Vagina (tissue), 2 donors: Measurements from ENCODE around the gene SEMA3D. TPM values are rescaled to one million over a fixed set of nuclear protein-coding genes. Genes with fewer than 3 reads are reported as not detected.

ENCODE experiments used
- DNase-seq, 2 donors: peaks; one replicate each; pipeline ENCODE4 v3.0.0-alpha.2; 2017; ENCODE audit errors: extremely low spot score in 2 of 2
- H3K27ac ChIP-seq: fragments of 200-600 bp; sonication (generic); one replicate; pipeline ENCODE4 v1.5.1; 2019
- H3K27me3 ChIP-seq: fragments of 200-600 bp; sonication (generic); one replicate; pipeline ENCODE4 v1.5.1; 2019
- H3K36me3 ChIP-seq, 2 donors: fragments of 200-600 bp; sonication (generic); one replicate each; pipeline ENCODE4 v1.5.1; 2017 to 2019
- H3K4me1 ChIP-seq: fragments of 200-600 bp; sonication (generic); one replicate; pipeline ENCODE4 v1.5.1; 2019
- H3K4me3 ChIP-seq, 2 donors: fragments of 200-600 bp; sonication (generic); 1 replicate in 1 of 2; 2 replicates in 1 of 2; pipeline ENCODE4 v1.5.1; 2016 to 2019
- H3K9me3 ChIP-seq: fragments of 200-600 bp; sonication (generic); one replicate; pipeline ENCODE4 v1.5.1; 2019
- POLR2A ChIP-seq, 2 donors: fragments of 450-650 bp; IDR thresholded peaks; one replicate each; pipeline ENCODE4 v1.6.1; 2017; ENCODE audit warnings: antibody characterized with exemption in 2 of 2, mild to moderate bottlenecking in 2 of 2, moderate library complexity in 2 of 2
- POLR2AphosphoS5 ChIP-seq, 2 donors: sonication (generic); formaldehyde crosslinking; IDR thresholded peaks; one replicate each; pipeline ENCODE4 v1.9.0; 2017; ENCODE audit warnings: antibody characterized with exemption in 2 of 2, mild to moderate bottlenecking in 2 of 2, low read depth in 1 of 2; ENCODE audit not compliant: insufficient read depth in 1 of 2
- intact Hi-C: fragments of 100-400 bp; cut with DNase I; formaldehyde crosslinking; loops from one replicate; pipeline ENCODE4 v1.15.1; 2023
- total RNA-seq: library from RNA; depleted of rRNA; stranded (reverse); fragments of >200 nt; gene quantifications from one replicate; pipeline ENCODE4 v1.2.3, GENCODE V29; 2016
- TF ChIP-seq, protein P1 (sequence below), 3 experiments: fragments of 450-650 bp in 2 of 3; fragments of 200-600 bp in 1 of 3; sonication (generic) in 1 of 3; IDR thresholded peaks; one replicate each; pipeline ENCODE4 v1.5.1; 2017 to 2019; ENCODE audit warnings: antibody characterized with exemption in 3 of 3, mild to moderate bottlenecking in 2 of 3, moderate library complexity in 2 of 3

The SEMA3D gene
- total RNA-seq, 1 donor from 2014 or later, result 2.2 TPM

DNA sequence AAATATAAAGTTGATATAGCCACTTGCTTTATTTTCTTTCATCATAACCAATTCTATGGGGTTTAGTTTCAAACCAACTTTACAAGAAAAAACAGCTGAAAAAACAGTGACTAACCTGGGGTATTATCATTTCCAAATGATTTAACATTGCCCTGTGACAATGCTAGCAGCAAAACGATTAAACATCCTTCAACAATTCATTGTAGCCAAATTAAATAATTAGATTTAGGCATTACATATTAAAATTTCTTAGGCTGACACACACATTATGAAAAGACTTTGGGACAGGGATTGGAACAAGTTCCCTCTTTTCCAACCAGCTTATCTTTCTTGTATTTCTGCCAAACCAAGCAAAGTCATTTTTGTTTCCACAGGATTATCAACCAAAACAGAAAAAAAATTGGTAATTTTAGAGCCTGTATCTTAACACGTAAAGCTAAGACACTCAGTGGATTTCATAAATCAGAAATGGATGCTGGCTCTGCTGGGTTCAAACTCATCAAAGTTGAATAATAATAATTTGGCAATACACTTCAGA is 84.0 kb downstream of the SEMA3D start:
- DNase-seq, result no peak
- Histone ChIP-seq H3K27ac (no peak overlapping the region), H3K4me1 (no peaks in the 10 kb centered on the region), H3K27me3 (no peaks in the 10 kb centered on the region), H3K36me3 (no peaks in the 10 kb centered on the region), H3K9me3 (no peaks in the 10 kb centered on the region), H3K4me3 (no peak overlapping the region)
- TF ChIP-seq POLR2AphosphoS5 (IDR thresholded peaks at IDR 0.05; ENCODE audit: insufficient read depth in 1 of 2, low read depth in 1 of 2) (no peak), POLR2A (IDR thresholded peaks at IDR 0.05) (no peak)
- TF ChIP-seq, protein P1, sequence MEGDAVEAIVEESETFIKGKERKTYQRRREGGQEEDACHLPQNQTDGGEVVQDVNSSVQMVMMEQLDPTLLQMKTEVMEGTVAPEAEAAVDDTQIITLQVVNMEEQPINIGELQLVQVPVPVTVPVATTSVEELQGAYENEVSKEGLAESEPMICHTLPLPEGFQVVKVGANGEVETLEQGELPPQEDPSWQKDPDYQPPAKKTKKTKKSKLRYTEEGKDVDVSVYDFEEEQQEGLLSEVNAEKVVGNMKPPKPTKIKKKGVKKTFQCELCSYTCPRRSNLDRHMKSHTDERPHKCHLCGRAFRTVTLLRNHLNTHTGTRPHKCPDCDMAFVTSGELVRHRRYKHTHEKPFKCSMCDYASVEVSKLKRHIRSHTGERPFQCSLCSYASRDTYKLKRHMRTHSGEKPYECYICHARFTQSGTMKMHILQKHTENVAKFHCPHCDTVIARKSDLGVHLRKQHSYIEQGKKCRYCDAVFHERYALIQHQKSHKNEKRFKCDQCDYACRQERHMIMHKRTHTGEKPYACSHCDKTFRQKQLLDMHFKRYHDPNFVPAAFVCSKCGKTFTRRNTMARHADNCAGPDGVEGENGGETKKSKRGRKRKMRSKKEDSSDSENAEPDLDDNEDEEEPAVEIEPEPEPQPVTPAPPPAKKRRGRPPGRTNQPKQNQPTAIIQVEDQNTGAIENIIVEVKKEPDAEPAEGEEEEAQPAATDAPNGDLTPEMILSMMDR (IDR thresholded peaks at IDR 0.05), result no peak
- intact Hi-C loops, result no loop called here

DNA sequence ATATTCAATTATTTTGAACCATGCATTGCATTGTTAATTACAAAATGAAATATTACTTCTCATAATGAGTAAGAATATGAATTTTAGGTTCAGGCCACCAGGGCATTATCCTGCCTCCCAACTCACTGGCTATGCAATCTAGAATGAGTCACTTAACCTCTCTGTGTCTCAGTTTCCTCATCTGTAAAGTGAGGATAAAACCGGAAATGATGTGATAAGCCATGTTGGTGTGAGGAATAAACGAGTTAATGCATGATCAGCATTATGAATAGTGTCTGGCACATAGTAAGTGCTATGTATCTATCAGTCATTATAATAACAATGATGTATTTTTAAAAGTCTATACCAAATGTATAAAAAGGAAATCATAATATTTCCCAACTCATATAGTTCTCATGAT is 85.5 kb downstream of the SEMA3D start:
- Histone ChIP-seq H3K27ac (no peak overlapping the region), H3K27me3 (no peaks in the 10 kb centered on the region), H3K4me1 (no peaks in the 10 kb centered on the region), H3K9me3 (no peaks in the 10 kb centered on the region), H3K4me3 (no peak overlapping the region), H3K36me3 (no peaks in the 10 kb centered on the region)
- TF ChIP-seq POLR2AphosphoS5 (IDR thresholded peaks at IDR 0.05; ENCODE audit: insufficient read depth in 1 of 2, low read depth in 1 of 2) (no peak), POLR2A (IDR thresholded peaks at IDR 0.05) (no peak)
- TF ChIP-seq, protein P1 (IDR thresholded peaks at IDR 0.05), result no peak
- intact Hi-C loops, result no loop called here
- no peak for DNase-seq

DNA sequence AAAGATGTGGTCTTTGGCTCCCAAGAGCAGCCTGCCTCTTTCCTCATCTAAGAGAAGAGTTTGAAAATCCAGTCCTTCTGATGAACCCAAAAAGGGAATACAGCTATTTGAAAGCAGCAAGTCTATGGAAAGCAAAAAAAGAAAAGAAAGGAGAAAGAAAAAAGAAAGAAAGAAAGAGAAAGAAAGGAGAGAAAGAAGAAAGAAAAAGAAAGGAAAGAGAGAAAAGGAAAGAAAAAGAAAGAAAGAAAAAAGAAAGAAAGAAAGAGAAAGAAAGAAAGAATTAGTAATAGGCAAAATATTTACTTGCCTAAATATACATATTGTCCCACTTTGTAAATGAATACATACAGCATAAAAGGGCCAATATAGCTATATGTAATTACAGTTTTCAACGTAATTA is 89.0 kb downstream of the SEMA3D start:
- no peak for DNase-seq
- no peaks in the 10 kb centered on the region for H3K27me3 ChIP-seq
- intact Hi-C loops, result no loop called here
- no peaks in the 10 kb centered on the region for H3K36me3 ChIP-seq
- no peak for TF ChIP-seq POLR2AphosphoS5 (IDR thresholded peaks at IDR 0.05; ENCODE audit: insufficient read depth in 1 of 2, low read depth in 1 of 2)
- no peak for TF ChIP-seq POLR2A (IDR thresholded peaks at IDR 0.05)
- TF ChIP-seq, protein P1 (IDR thresholded peaks at IDR 0.05), result no peak
- H3K4me1 ChIP-seq, result no peaks in the 10 kb centered on the region
- H3K4me3 ChIP-seq, result no peak overlapping the region
- H3K27ac ChIP-seq, result no peak overlapping the region
- H3K9me3 ChIP-seq, result no peaks in the 10 kb centered on the region

DNA sequence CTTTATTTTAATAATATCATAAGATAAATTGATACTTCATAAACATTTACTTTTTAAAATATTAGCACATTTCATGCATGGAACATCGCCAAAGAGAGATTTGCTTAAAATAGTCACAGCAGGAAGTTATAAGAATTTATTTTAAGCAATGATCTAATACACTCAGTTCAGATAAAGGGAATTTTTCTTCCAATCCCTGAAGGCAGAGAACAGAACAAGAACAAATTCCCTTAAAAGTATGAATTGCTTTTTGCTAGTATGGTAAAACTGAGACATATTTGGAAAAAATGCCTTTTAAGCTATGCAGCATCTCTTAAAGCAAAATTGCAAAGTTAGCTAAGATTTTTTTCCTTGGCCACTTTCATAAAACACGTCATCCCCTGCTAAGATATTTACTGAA is 91.0 kb downstream of the SEMA3D start:
- intact Hi-C loops, result no loop called here
- no peak for DNase-seq
- H3K4me1 ChIP-seq, result no peaks in the 10 kb centered on the region
- H3K4me3 ChIP-seq, result no peak overlapping the region
- no peaks in the 10 kb centered on the region for H3K27me3 ChIP-seq
- H3K9me3 ChIP-seq, result no peaks in the 10 kb centered on the region
- no peaks in the 10 kb centered on the region for H3K36me3 ChIP-seq
- H3K27ac ChIP-seq, result no peak overlapping the region
- TF ChIP-seq POLR2AphosphoS5 (IDR thresholded peaks at IDR 0.05; ENCODE audit: insufficient read depth in 1 of 2, low read depth in 1 of 2) (no peak), POLR2A (IDR thresholded peaks at IDR 0.05) (no peak)
- TF ChIP-seq, protein P1 (IDR thresholded peaks at IDR 0.05), result no peak

DNA sequence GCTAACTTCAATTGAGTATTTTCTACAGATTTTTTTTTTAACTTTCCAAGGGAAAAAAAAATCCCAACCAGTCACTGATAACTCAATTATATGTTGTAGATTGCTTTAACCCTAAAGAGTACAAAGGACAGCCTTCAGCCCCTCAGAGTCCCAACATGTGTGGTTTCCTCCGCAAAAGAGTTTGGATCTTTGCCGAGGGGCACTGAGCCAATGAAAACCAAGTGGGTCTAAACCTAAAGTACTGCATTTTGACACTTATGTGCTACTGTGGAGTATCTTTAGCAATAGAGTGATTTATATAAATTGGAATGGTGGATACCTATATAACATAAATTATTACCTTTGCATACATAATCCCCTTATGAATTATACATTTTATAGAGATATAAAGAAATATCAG is 91.5 kb downstream of the SEMA3D start:
- Histone ChIP-seq H3K36me3 (no peaks in the 10 kb centered on the region), H3K27me3 (no peaks in the 10 kb centered on the region), H3K4me1 (no peaks in the 10 kb centered on the region), H3K9me3 (no peaks in the 10 kb centered on the region), H3K4me3 (no peak overlapping the region), H3K27ac (no peak overlapping the region)
- DNase-seq, result no peak
- intact Hi-C loops, result no loop called here
- TF ChIP-seq, protein P1 (IDR thresholded peaks at IDR 0.05), result no peak
- TF ChIP-seq POLR2AphosphoS5 (IDR thresholded peaks at IDR 0.05; ENCODE audit: insufficient read depth in 1 of 2, low read depth in 1 of 2) (no peak), POLR2A (IDR thresholded peaks at IDR 0.05) (no peak)
